OCI-LY7 (cell line): ENCODE results near the gene LY86. TPM values are rescaled to one million over a fixed set of nuclear protein-coding genes. Genes with fewer than 3 reads are reported as not detected.
"Not testable (repeated sequence)": the region's sequence is repeated elsewhere in the genome, so short reads cannot be mapped to it uniquely, and the experiment has no call there.

Experiments used
- BruUV-seq: library from RNA; stranded (reverse); fragments of 400-500 nt; replicated peaks from 2 replicates; lab custom pipeline; 2021; lab: Mats Ljungman, UMichigan
- CTCF ChIA-PET: fragments of 300-600 bp; sonication (Branson Sonifier 250); formaldehyde crosslinking; loops from one replicate; lab custom pipeline; 2022; ENCODE audit warnings: antibody characterized with exemption; ENCODE audit not compliant: unreplicated experiment; lab: Charles Lee
- POLR2A ChIA-PET: fragments of 300-600 bp; sonication (Branson Sonifier 250); formaldehyde crosslinking; loops from one replicate; lab custom pipeline; 2022; ENCODE audit warnings: antibody characterized with exemption; lab: Charles Lee
- DNase-seq: peaks from one replicate; pipeline ENCODE4 v3.0.0-alpha.2; 2015; ENCODE audit warnings: low spot score
- H2AFZ ChIP-seq: fragments of 200-600 bp; sonication (generic), shearing (Covaris generic); 2 replicates; pipeline ENCODE4 v1.6.1; 2014; ENCODE audit warnings: mild to moderate bottlenecking, antibody characterized with exemption, low read length, moderate library complexity
- H3K27ac ChIP-seq: fragments of 200-600 bp; sonication (generic); 2 replicates; pipeline ENCODE4 v1.5.1; 2014; ENCODE audit warnings: mixed run types, low read depth, mild to moderate bottlenecking, moderate library complexity, low read length, inconsistent platforms; ENCODE audit not compliant: poor library complexity, severe bottlenecking
- H3K36me3 ChIP-seq: fragments of 200-600 bp; sonication (generic); 2 replicates; pipeline ENCODE4 v1.6.1; 2014; ENCODE audit warnings: mild to moderate bottlenecking, antibody characterized with exemption, low read length, moderate library complexity, mixed read lengths; ENCODE audit not compliant: insufficient read depth
- H3K4me1 ChIP-seq: fragments of 200-600 bp; sonication (generic); 2 replicates; pipeline ENCODE4 v1.5.1; 2014; ENCODE audit warnings: mild to moderate bottlenecking, low read length; ENCODE audit not compliant: insufficient read depth, poor library complexity, severe bottlenecking
- H3K4me2 ChIP-seq: fragments of 200-600 bp; sonication (generic); 2 replicates; pipeline ENCODE4 v1.6.1; 2014; ENCODE audit warnings: mild to moderate bottlenecking, low read length
- H3K4me3 ChIP-seq: fragments of 200-600 bp; sonication (generic); 2 replicates; pipeline ENCODE4 v1.5.1; 2014; ENCODE audit warnings: mild to moderate bottlenecking, low read depth, low read length; ENCODE audit not compliant: poor library complexity, severe bottlenecking
- H3K79me2 ChIP-seq: fragments of 200-600 bp; sonication (generic); 2 replicates; pipeline ENCODE4 v1.6.1; 2016; ENCODE audit warnings: low read depth, mild to moderate bottlenecking, low read length, moderate library complexity, mixed read lengths; ENCODE audit not compliant: insufficient read depth
- H3K9me2 ChIP-seq: fragments of 200-600 bp; sonication (generic); 2 replicates; pipeline ENCODE4 v1.6.1; 2016; ENCODE audit warnings: mild to moderate bottlenecking, low read length, mixed read lengths; ENCODE audit not compliant: insufficient read depth
- H3K9me3 ChIP-seq: fragments of 200-600 bp; sonication (generic); 2 replicates; pipeline ENCODE4 v1.6.1; 2014; ENCODE audit warnings: mild to moderate bottlenecking, mixed run types, low read length, mixed read lengths
- H4K20me1 ChIP-seq: fragments of 200-600 bp; sonication (generic); 2 replicates; pipeline ENCODE4 v1.6.1; 2014; ENCODE audit warnings: mild to moderate bottlenecking, antibody characterized with exemption, low read length, moderate library complexity, mixed read lengths; ENCODE audit not compliant: insufficient read depth
- EZH2phosphoT487 ChIP-seq: fragments of 200-600 bp; sonication (generic); IDR thresholded peaks from 2 replicates; pipeline ENCODE4 v1.6.1; 2018; ENCODE audit warnings: low read depth, borderline replicate concordance, mild to moderate bottlenecking, mixed run types, antibody characterized with exemption, low read length, moderate library complexity, mixed read lengths
- intact Hi-C: fragments of 100-400 bp; cut with micrococcal nuclease; formaldehyde crosslinking; loops from one replicate; pipeline ENCODE4 v1.10.0; 2022; ENCODE audit not compliant: unreplicated experiment
- total RNA-seq, 2 experiments: library from RNA; depleted of rRNA in 1 of 2; stranded (reverse); fragments of >200 nt in 1 of 2; shearing (Covaris generic) in 1 of 2; gene quantifications; 2 replicates each; pipeline ENCODE4 v1.2.3, GENCODE V29; 2014 to 2022
- TF ChIP-seq, protein P1 (sequence below): fragments of 200-600 bp; sonication (generic); conservative IDR thresholded peaks from 2 replicates; pipeline ENCODE4 v1.5.1; 2014; ENCODE audit warnings: mild to moderate bottlenecking, antibody characterized with exemption, low read length, moderate library complexity, mixed read lengths

Gene LY86
- total RNA-seq, 2 experiments from 2014 or later = 48.4 to 62.8 TPM

DNA sequence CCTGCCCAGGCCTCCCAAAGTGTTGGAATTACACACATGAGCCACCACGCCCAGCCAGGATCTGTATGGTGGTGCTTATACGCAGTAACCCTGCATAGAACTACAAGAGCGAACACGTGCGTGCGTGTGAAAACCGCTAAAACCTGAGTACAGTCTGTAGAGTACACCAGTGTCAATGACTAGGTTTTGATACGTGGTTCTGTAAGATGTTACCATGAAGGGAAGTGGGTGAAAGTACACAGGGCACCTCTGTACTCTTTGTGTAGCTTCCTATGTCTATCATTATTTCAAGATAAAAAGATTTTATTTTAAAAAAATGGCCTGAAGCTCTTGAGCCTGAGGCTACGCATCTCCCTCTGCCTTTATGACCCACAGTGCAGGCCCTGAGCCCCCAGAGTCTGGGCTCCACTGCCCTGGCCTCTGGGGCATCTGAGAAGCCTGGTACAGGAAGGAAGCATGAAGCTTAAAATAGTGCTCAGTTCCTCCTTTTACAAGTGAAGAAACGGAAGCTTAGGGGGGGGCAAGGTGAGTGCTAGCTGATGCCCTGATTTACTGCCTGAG lies 21.6 kb downstream of the LY86 start:
- BruUV-seq = TSS peak; percentile 4

DNA sequence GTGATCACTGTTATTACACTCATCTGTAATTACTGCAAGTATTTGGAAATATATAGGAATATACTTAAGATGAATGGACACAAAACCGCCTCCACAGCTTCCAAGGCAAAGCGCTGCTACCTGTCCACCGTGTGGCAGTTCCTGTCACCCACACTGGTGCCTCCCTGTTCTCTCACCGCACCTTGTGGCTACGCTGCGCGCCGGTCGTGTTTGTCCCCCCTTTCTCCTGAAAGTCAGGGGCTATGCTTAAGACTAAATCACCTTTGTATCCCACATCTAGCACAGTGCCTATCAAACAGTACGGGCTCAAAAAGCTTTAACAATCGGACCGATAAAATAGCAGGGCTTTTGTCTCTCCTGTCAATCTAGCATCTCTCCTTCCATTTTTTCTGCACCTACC lies 23.0 kb downstream of the LY86 start:
- Histone ChIP-seq H3K9me2 (no peaks in the 10 kb centered on the region), H3K36me3 (peaks cover 62% of the 10 kb centered on the region), H3K4me2 (no peak overlapping the region), H4K20me1 (no peaks in the 10 kb centered on the region), H3K9me3 (no peaks in the 10 kb centered on the region), H3K4me3 (no peak overlapping the region), H3K4me1 (peaks cover 31% of the 10 kb centered on the region), H2AFZ (no peak overlapping the region), H3K79me2 (peaks cover 29% of the 10 kb centered on the region; the same call in 1 of the 2 replicates), H3K27ac (peak overlapping the region; percentile 72)
- POLR2A ChIA-PET = interaction anchor here (0.5 to 6.0 kb wide), 8 partner anchors 12 to 598 kb away, joined by 3 to 84 read pairs (median 6); partner anchors contain the start of gene LY86
- CTCF ChIA-PET = no interaction called here
- TF ChIP-seq, protein P1, sequence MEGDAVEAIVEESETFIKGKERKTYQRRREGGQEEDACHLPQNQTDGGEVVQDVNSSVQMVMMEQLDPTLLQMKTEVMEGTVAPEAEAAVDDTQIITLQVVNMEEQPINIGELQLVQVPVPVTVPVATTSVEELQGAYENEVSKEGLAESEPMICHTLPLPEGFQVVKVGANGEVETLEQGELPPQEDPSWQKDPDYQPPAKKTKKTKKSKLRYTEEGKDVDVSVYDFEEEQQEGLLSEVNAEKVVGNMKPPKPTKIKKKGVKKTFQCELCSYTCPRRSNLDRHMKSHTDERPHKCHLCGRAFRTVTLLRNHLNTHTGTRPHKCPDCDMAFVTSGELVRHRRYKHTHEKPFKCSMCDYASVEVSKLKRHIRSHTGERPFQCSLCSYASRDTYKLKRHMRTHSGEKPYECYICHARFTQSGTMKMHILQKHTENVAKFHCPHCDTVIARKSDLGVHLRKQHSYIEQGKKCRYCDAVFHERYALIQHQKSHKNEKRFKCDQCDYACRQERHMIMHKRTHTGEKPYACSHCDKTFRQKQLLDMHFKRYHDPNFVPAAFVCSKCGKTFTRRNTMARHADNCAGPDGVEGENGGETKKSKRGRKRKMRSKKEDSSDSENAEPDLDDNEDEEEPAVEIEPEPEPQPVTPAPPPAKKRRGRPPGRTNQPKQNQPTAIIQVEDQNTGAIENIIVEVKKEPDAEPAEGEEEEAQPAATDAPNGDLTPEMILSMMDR = no peak
- no peak for TF ChIP-seq EZH2phosphoT487
- BruUV-seq = no TSS peak
- intact Hi-C loops = no loop called here
- no peak for DNase-seq

More for the DNA sequence above, 21.6 kb downstream of the LY86 start:
- peak overlapping the region; percentile 72 for H3K27ac ChIP-seq
- H3K9me2 ChIP-seq = no peaks in the 10 kb centered on the region
- no peaks in the 10 kb centered on the region for H3K9me3 ChIP-seq
- H3K4me3 ChIP-seq = peak overlapping the region; percentile 36
- DNase-seq = peak; percentile 85
- H2AFZ ChIP-seq = no peak overlapping the region
- TF ChIP-seq, protein P1 = no peak
- TF ChIP-seq EZH2phosphoT487 = no peak
- H4K20me1 ChIP-seq = no peaks in the 10 kb centered on the region
- peaks cover 29% of the 10 kb centered on the region; the same call in 1 of the 2 replicates for H3K79me2 ChIP-seq
- intact Hi-C loops = loop anchor here (1.0 kb wide), 2 partner anchors 18 to 22 kb away; partner anchors contain the start of gene LY86
- peak overlapping the region; percentile 58 for H3K4me2 ChIP-seq
- H3K4me1 ChIP-seq = peaks cover 31% of the 10 kb centered on the region
- CTCF ChIA-PET = interaction anchor here (0.9 to 1.1 kb wide), 2 partner anchors 21 to 23 kb away, joined by 3 to 4 read pairs; no protein-coding TSS in a partner anchor
- POLR2A ChIA-PET = interaction anchor here (0.9 to 6.0 kb wide), 7 partner anchors 8 to 38 kb away, joined by 3 to 84 read pairs (median 6); partner anchors contain the start of gene LY86
- peaks cover 58% of the 10 kb centered on the region for H3K36me3 ChIP-seq

DNA sequence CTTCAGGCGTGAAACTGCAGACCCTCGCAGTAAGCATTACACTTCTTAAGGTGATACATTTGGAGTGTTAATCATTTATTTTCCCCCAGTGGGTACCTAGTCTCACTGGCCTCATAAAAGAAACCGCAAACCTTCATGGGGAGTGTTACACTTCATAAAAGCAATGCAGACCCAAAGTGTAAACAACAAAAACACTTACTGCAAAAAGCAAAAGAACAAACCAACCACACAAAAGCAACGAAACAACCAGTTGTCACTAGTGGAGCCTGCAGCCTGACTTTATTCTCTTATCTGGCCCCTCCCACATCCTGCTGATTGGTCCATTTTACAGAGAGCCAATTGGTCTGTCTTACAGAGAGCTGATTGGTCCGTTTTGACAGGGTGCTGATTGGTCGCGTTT lies 23.8 kb downstream of the LY86 start:
- Histone ChIP-seq H4K20me1 (no peaks in the 10 kb centered on the region), H3K36me3 (peaks cover 66% of the 10 kb centered on the region), H3K4me1 (peaks cover 31% of the 10 kb centered on the region), H3K9me3 (no peaks in the 10 kb centered on the region), H3K27ac (no peak overlapping the region), H3K4me2 (no peak overlapping the region), H3K9me2 (no peaks in the 10 kb centered on the region), H3K79me2 (peaks cover 29% of the 10 kb centered on the region; the same call in 1 of the 2 replicates), H2AFZ (no peak overlapping the region), H3K4me3 (no peak overlapping the region)
- no peak for DNase-seq
- POLR2A ChIA-PET = interaction anchor here (0.8 to 6.0 kb wide), 3 partner anchors 11 to 24 kb away, joined by 4 to 84 read pairs (median 5); partner anchors contain the start of gene LY86
- CTCF ChIA-PET = no interaction called here
- no peak for TF ChIP-seq EZH2phosphoT487
- TF ChIP-seq, protein P1 = no peak
- no TSS peak for BruUV-seq
- intact Hi-C loops = no loop called here

DNA sequence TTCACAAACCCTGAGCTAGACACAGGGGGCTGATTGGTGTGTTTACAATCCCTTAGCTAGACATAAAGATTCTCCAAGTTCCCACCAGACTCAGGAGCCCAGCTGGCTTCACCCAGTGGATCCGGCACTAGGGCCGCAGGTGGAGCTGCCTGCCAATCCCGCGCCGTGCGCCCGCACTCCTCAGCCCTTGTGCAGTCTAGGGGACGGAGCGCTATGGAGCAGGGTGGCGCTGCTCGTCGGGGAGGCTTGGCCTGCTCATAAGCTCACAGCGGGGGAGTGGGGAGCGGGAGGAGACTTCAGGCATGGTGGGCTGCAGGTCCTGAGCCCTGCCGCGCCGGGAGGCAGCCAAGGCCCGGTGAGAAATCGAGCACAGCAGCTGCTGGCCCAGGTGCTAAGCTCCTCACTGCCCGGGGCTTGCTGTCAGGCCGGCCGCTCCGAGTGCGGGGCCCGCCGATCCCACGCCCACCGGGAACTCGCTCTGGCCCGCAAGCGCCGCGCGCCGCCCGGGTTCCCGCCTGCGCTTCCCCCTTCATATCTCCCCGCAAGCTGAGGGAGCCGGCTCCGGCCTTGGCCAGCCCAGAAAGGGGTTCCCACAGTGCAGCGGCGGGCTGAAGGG lies 24.7 kb downstream of the LY86 start:
- H3K9me3 ChIP-seq, H3K4me2 ChIP-seq, H2AFZ ChIP-seq, H3K27ac ChIP-seq, DNase-seq, H3K4me3 ChIP-seq, BruUV-seq, H3K9me2 ChIP-seq, H4K20me1 ChIP-seq, CTCF ChIA-PET, intact Hi-C loops: not testable (repeated sequence)
- peaks cover 28% of the 10 kb centered on the region; the same call in 1 of the 2 replicates for H3K79me2 ChIP-seq
- H3K36me3 ChIP-seq = peaks cover 65% of the 10 kb centered on the region
- POLR2A ChIA-PET = interaction anchor here (1.6 to 6.0 kb wide), 2 partner anchors 20 to 25 kb away, joined by 4 to 84 read pairs; partner anchors contain the start of gene LY86
- H3K4me1 ChIP-seq = peaks cover 31% of the 10 kb centered on the region
